IPS DF 19.7 (cell line): Measurements from ENCODE around the gene GTF2A1L.
"Not testable (repeated sequence)": the region's sequence is repeated elsewhere in the genome, so short reads cannot be mapped to it uniquely, and the experiment has no call there.

Source experiments
- DNase-seq: peaks from one replicate; pipeline ENCODE4 v3.0.0-alpha.2; 2013; ENCODE audit warnings: low read depth, low spot score

Gene GTF2A1L

DNA sequence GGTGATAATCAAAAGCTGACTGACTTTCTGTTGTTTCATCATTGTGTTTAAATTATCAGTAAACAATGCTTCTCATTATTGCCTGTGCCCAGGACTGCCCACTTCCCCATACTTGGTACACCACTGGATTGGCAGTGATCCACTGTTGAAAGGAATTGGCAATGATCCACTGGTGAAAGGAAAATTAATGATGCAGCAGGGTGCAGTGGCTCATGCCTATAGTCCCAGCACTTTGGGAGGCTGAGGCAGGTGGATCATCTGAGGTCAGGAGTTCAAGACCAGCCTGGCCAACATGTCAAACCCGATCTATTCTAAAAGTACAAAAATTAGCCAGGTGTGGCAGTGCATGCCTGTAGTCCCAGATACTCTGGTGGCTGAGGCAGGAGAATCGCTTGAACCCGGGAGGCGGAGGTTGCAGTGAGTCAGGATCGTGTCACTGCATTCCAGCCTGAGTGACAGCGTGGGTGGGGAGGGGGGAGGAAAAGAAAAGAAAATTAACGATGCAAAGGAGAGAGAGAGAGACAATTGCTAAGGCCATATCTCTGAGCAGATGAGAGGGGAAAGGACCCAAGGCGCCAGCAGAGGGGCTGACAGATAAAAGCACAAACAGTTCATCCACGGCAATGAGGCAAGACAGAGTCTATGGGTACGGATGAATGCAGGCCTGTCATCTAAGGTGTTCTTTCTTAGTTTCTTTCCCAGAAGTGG is 10.2 kb upstream of the GTF2A1L start:
- DNase-seq: no peak

DNA sequence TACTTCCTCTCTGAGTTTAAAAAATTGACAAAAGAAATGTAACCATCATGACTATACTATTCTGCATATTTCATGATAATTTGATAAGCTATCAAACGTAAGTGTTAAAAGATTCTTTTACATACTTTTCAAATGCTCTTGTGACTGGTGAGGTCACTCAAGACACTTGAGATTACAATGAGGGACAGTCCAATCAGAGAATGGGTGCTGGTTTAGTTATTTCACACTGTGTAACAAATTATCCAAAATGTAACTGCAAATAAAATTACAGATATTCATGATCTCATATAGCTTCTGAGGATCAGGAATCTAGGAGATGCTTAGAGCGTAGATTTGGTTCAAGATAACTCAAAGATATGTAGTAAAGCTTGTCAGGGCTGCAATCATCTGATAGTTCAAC is 4.4 kb upstream of the GTF2A1L start:
- no peak for DNase-seq

DNA sequence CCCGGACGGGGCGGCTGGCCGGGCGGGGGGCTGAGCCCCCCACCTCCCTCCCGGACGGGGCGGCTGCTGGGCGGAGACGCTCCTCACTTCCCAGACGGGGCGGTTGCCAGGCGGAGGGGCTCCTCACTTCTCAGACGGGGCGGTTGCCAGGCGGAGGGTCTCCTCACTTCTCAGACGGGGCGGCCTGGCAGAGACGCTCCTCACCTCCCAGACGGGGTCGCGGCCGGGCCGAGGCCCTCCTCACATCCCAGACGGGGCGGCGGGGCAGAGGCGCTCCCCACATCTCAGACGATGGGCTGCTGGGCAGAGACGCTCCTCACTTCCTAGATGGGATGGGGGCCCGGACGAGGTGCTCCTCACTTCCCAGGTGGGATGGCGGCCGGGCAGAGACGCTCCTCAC is 3.1 kb upstream of the GTF2A1L start:
- not testable (repeated sequence) for DNase-seq

DNA sequence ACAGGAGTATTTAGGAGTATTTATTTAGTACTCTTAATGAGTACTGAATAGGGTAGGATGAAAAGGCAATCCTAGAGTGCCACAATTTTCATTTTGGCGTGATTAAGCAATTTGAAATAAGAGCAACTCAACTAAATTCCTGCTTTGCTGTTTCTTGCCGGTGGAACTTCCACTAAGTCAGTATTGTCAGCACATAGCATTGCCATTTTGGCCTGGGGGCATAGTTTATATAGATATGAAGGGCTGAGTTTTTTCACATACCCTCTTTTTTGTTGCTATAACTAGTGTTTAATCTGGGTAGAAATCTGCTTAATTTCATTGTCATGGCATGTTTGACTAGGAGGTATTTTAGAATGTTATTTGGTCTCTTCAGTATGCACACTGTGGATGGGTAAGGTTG is 1.9 kb downstream of the GTF2A1L start:
- DNase-seq: no peak

DNA sequence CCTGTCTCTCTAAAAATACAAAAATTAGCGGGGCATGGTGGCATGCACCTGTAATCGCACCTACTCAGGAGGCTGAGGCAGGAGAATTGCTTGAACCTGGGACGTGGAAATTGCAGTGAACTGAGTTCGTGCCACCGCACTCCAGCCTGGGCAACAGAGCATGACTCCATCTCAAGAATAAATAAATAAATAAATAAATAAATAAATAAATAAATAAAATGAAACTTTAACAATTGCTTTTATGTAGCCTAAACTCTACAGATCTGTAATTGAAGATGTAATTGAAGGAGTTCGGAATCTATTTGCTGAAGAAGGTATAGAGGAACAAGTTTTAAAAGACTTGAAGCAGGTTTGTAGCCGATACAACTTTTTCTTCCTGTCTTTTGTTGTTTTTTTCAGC is 2.9 kb downstream of the GTF2A1L start:
- DNase-seq: no peak

DNA sequence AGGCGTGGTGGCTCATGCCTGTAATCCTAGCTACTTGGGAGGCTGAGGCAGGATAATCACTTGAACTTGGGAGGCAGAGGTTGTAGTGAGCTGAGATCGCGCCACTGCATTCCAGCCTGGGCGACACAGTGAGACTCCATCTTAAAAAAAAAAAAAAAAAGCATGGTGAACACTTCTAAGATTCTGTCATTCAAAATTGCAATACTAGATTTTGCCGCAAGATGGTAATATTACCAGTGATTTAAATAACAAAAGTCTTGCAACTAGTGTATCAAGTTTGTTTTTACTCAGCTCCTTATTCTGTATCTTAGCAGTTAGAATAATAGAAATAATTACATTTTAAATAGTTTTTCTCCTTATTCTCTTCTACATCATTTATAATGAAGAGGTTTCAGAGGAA is 5.0 kb downstream of the GTF2A1L start:
- DNase-seq: not testable (repeated sequence)

DNA sequence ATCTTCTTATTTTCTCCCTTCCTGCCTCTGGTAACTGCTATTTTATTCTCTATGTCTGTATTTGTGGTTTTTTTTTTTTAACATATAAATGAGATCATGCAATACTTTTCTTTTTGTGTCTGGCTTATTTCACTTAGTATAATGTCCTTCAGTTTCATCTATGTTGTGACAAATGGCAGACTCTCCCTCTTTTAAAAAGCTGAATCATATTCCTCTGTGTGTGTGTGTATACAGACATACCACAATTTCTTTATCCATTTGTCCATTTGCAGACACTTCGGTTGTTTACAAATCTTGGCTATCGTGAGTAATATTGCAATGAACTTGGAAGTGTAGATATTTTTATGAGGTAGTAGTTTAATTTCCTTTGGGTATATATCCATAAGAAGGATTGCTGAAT is 7.0 kb downstream of the GTF2A1L start:
- no peak for DNase-seq

DNA sequence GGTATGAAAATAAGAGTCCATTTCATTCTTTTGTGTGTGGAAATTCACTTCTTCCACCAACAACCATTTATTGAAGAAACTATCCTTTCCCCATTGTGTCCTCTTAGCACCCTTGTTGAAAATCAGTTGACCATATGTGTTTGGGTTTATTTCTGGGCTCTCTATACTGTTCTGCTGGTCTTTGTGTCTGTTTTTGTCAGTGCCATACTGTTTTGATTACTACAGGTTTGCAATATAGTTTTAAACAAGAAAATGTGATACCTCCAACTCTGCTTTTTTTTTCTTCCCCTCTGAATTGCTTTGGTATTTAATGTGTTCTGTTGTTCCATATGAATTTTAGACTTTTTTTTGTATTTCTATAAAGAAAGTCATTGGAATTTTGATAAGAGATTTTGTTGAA is 8.4 kb downstream of the GTF2A1L start:
- no peak for DNase-seq

DNA sequence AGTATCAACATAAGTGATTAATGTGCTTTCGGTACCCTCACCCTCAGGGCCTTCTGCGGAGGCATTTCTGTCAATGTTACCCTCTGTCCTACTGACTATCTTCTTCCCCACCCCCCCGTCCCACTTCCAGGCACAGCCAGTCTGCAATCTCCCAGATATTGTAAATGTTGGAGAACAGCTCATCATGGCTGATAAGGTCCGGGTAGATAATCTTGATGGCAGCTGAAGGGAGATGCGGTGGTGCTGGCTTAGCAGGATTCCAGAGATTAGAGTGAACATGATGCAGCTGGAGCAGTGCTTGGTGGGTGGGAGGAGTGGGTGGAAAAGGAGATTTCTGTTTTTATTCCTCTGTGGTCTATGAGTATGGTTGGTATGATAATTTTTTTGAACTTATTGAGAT is 15.5 kb downstream of the GTF2A1L start:
- DNase-seq: no peak

DNA sequence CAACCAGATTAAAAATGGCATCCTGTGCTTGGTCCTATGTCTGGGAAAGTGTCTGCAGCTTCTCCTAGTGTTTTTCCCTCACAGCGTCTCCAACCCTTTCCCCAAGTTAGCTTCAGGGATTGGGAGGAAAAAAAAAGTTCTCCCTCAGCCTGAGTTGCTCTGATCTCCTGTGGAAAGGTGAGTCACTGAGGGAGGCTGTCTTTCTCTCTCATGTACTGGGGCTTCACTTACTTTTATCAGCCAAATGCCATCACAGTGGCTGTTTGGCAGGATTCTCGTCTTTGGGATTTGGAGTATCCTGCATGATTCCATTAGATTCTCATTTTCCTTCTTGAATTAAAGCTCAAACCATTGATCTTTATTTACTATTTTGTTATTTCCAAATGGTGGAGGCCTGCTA is 18.1 kb downstream of the GTF2A1L start:
- DNase-seq: no peak

DNA sequence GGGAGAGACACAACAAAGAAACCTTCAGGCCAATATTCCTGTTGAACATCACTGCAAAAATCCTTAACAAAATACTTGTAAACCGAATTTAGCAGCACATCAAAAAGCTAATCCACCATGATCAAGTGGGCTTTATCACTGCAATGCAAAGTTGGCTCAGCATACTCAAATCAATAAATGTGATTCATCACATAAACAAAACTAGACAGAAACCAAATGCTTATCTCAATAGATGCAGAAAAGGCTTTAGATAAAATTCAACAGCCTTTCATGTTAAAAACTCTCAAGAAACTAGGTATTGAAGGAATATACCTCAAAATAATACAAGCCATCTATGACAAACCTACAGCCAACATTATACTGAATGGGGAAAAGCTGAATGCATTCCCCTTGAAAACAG is 20.6 kb downstream of the GTF2A1L start:
- no peak for DNase-seq

DNA sequence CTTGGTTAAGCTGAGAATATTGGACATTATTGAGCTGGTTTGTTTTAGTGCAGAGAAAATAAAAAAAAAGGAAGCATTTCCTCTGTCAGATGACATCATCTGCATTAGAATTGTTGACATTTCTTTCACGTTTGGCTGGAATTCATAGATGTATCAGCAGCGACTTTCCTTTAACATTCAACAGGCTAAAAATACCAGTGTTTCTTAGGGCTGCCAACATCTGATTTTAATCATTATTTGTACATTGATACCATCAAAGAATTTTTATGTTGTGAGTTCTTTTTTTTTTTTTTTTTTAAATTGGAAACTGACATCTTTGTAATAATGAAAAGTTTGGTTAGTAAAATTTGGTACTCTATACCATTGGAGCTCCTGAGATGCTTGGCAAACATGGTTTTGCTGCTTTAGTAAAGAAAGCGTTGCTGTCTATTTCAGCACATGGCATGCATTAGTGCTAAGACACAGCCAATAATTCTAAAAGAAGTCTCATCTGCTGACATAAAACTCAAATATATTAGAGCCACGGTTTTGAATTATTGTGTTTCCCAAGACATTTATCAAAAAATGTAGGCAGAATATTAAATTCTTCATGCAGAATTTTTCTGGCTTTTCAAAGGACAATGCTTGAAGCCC is 33.6 kb downstream of the GTF2A1L start:
- no peak for DNase-seq

DNA sequence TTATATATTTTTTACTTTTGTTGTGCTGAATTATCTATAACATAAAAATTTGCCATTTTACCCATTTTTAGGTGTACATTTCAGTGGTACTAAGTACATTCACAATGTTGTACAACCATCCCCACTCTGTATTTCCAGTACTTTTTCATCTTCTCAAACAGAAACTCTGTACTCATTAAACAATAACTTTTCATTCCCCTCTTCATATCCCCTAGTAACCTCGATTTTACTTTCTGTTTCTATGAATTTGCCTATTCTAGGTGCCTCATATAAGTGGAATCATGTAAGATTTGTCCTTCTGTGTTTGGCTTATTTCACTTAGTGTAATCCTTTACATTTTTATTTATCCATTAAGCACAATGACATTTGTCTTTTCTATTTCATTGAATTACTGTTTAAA is 51.3 kb downstream of the GTF2A1L start:
- DNase-seq: no peak

DNA sequence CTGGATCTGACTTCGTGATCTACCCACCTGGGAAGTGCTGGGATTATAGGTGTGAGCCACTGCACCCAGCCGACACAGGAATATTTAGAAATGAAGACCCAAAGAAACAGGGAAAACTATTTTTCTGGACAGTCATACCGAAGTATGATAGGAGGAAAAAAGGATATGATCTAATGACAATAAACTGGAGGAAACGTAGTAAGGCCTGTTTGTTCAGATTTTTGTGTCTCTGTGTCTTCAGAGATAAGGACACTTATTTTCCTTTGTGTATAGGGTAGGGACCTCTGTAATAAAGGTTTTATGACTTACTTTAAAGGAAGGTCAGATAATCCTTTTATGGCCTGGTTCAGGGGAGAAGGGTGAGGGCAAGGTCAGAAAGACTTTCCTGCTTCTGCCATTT is 55.9 kb downstream of the GTF2A1L start:
- no peak for DNase-seq

DNA sequence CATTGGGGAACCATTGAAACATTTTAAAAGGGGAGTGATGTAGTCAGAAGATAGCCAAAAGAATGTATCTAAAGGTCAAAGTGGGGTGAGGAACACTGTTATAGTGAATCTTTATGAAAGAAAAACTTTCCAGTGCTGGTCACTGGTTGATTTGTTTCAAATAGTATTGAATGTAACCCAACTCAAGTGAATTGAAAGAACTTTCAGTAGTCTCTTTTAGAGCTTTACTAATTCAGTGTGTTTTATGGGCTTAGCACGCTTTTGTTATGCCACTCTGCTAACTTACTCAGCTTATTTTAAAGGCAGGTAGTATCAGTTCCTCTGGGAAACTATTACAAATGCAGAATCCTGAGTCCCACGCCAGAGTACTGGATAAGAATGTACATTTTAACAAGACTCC is 57.3 kb downstream of the GTF2A1L start:
- no peak for DNase-seq

DNA sequence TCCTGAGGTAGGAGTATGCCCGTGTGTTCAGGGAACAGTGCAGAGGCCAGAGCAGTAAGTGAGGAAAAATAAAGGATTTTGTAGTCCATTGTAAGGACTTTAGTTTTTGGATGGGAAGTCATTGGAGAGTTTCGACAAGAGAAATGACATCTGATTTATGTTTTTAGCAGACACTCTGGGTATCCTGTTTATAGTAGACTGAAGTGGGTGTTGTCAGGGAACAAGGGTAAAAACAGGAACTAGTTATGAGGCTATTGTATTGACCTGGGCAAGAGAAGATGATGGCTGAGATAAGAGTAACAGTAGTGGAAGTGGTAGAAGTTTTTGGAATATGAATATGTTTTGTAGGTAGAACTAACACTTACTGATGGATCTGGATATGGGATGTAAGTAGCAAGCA is 59.8 kb downstream of the GTF2A1L start:
- DNase-seq: no peak

DNA sequence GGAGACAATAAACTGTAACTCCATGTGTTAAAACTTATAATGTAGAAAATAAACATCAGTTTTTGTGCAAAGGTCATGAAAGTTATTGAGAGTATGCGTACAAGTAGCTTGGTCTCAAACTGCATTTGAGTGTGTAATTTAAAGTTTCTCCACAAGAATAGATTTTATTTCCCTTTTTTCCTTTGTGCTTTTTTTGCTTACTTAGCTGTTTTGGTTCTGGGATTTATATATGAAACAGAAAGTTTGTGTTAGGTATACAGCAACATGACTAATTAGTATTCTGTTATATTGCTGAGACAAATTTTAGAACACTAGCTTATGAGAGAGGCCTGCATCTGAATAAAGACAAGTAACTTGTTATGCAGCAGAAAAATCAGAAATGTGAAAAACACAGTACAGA is 67.5 kb downstream of the GTF2A1L start:
- no peak for DNase-seq

DNA sequence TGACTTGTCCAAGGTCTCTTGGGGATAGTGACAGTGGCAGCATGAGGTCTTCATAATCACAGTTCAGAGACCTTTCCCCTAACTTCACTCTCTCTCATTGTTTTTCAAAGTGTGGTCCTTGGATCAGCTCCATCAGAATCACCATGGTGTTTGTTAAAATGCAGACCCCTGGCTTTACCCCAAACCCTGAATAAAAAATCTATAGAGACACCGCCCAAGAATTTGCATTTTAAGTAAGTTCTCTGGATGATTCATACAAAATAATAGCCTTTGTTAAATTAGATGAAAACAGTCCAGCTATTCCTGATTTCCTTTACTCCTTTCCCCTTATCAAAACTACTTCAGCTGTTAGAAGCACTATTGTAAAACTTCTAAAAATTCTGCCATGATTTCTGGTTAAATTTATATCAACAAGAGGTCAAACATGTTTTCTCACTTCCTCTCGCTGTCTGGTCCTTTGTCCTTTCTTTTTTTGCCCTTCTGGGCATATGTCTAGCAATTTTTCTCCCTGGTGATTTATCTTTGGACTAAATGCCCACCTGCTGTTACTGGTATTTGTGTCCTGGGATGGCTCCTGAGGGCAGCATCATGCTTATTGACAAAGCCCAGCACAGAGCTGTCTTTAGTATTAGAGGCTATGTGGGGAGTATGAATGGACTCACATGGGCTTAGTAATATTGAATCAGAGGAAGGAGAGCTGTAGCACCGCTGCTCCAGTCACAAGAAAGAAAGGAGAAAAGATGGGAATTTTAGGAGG is 74.5 kb downstream of the GTF2A1L start:
- DNase-seq: no peak

DNA sequence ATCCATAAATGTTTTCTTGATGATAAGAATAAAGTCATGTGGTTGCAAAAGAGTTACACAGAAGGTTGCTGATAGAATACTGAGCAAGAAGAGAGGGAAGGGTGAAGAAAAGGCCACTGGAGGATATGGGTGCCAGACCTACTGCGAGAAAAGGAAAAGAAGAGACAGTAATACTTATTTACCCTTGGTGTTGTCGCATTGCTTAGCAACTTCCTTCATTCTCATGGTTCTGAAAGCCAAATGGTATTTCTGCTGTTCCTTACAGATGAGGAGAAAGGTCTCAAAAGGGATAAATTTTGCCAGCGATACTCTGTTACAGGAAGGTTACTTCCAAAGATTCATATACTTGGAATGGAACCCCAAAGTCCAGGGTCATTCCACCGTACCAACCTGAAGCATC is 75.4 kb downstream of the GTF2A1L start:
- DNase-seq: no peak

DNA sequence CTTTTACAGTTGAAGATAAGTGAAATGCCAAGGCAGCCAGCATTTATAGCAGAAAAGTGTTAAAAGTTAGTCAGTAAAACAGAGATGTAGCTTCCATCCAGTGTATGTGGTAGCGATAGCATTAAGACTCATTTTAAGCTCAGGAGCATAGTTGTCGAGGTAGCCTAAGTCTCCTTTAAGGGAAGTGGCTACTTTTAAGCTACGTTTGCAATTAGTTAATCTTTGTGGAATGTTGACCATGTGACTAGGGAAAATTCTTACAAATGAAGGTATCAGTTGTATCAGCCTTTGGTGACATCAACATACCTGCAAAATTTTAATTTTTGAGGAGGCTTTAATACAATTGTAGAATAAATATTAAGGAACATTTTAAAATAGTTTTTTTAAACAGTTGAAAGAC is 76.0 kb downstream of the GTF2A1L start:
- DNase-seq: no peak

DNA sequence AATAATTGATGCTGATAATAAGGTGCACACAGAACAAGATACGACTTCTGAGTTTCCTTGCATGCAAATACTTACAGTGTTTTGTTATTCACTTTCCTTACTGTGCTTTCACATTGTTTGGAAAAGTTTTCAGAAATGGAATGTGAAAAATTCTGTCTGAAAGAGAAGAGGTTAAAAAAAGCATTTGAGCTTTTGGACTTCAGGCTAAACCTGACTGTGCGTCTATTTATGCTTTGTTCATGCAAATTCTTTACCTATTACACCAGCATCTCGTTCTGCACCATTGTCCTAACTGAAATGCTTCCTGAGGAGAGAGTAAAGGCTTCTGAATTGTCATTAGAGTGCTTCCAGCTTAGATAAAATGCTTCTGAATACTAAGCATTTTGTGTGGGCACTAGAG is 76.5 kb downstream of the GTF2A1L start:
- no peak for DNase-seq

DNA sequence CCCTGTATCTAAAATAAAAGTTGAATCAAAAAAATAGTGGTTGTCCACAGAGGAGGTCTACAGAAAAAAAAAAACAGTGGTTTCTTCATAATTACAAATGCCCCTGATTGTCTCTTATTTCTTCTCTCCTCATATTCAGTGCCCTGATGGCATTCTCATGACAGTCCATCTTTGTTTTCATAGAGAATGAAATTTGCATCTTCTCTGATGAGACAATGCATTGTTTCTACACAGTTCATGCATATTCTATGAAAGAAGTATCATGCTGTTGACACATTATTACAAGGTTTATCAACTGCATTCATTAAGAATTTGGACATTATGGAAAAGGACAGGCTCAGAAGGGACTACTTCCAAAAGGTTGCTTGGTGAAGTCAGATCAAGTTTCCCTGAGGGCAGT is 78.3 kb downstream of the GTF2A1L start:
- no peak for DNase-seq

DNA sequence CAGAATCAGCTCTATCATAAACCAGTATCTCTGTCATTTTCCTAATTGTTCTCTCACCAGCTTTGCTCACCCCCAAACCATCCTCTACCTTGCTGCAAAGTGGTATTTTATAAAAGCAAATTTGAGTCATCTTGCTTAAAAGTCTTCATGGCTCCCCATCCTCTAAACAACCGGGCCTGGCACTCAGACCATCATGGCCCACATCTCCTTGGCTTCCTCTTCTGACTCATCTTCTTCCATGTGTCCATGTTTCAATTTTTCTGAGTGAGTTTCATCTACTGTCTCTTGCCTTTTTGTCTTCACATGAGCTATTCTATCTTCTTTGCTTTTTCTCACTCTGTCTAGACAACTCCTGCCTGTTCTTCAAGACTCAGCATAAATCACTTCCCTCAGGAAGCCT is 79.2 kb downstream of the GTF2A1L start:
- no peak for DNase-seq
